ENCODE measurements around the gene TSPAN33.
A peak's percentile ranks its signal among the peaks of the same experiment; 100 is the strongest.

Gene TSPAN33

DNA sequence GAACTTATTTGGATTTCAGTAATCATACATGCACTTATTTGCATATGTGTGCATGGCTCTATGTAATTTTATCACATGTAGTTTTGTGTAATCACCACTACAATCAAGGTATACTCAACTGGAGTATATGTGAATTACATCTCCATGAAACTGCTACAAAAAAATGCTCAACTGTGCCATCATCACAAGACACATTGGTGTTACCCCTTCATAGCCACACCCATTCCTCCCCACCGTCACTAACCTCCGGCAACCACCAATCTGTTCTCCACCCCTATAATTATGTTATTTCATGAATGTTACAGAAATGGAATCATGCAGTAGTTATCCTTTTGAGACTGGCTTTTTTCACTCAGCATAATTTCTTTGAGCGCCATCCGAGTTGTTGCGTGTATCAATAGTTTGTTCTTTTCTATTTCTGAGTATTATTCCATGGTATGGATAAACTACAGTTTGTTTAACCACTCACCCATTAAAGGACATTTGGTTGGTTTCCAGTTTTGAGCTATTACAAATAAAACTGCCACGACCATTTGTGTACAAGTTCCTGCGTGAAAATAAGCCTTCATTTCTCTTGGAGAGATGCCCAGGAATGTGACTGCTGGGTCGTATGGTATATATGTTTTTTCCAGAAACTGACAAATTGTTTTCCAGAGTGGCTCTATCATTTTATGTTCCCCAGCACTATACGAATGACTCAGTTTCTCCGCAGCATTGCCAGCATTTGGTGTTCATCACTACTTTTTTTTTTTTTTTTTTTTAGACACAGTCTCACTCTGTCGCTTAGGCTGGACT, 32.6 kb downstream of the TSPAN33 start:
- no peaks in the 10 kb centered on the region for H3K36me3 Mint-ChIP-seq
- peaks cover 5% of the 10 kb centered on the region for H3K27me3 Mint-ChIP-seq
- H3K27ac Mint-ChIP-seq = no peak overlapping the region
- H3K4me3 Mint-ChIP-seq = no peak overlapping the region
- H3K9me3 Mint-ChIP-seq (ENCODE audit: low read depth) = no peaks in the 10 kb centered on the region
- H3K4me1 Mint-ChIP-seq (ENCODE audit: low read depth) = no peaks in the 10 kb centered on the region

- Mint-ChIP-seq H3K9me3 (ENCODE audit: low read depth) (no peaks in the 10 kb centered on the region), H3K36me3 (no peaks in the 10 kb centered on the region), H3K4me3 (no peak overlapping the region)
Measured at GRCh38 chr7:129184981-129185670, 40.6 kb downstream of the TSPAN33 start.

GRCh38 chr7:129186749-129187260, 42.3 kb downstream of the TSPAN33 start:
- H3K4me3 Mint-ChIP-seq = no peak overlapping the region
- no peaks in the 10 kb centered on the region for H3K36me3 Mint-ChIP-seq

More at GRCh38 chr7:129184981-129185670, 40.6 kb downstream of the TSPAN33 start:
- Mint-ChIP-seq H3K27ac (no peak overlapping the region), H3K27me3 (peaks cover 17% of the 10 kb centered on the region), H3K4me1 (ENCODE audit: low read depth) (peaks cover 12% of the 10 kb centered on the region)

DNA sequence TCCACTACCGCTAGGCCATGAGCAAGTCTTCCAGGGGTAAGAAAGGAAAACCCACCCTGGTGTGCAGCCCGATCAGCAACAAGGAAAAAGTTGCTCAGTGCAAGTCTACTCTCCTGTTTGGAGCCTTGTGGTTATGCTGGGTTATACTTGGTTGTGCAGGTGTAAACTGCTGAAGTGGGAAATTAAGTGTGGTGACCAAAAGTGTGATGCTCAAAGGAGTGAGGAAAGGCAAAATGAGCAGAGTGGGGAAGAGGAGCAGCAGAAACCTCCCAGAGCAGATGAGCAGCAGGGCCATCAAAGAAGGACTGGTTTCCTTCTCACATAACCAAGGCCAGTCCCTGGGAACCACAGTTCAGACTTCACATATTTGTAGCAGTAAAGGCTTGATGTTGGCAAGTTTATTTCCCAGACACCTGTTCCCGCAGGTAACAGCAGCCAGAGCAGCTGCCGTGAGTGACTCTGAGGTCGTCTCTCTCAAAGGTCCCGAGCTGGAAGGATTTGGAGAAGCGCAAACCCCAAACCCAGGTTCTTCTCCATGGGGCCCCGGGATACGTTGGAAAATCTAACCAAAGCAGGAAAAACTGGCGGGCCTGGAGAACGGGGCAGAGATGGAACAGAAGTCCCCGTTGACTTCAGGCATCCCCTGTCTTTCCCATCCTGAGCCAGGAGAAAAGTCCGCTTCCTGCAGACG, 43.3 kb downstream of the TSPAN33 start:
- H3K9me3 Mint-ChIP-seq (ENCODE audit: low read depth) = no peaks in the 10 kb centered on the region
- H3K4me3 Mint-ChIP-seq = peak overlapping the region; percentile 78
- peaks cover 12% of the 10 kb centered on the region for H3K4me1 Mint-ChIP-seq (ENCODE audit: low read depth)
- H3K27ac Mint-ChIP-seq = no peak overlapping the region
- peaks cover 34% of the 10 kb centered on the region for H3K27me3 Mint-ChIP-seq
- no peaks in the 10 kb centered on the region for H3K36me3 Mint-ChIP-seq

More at GRCh38 chr7:129186749-129187260, 42.3 kb downstream of the TSPAN33 start:
- Mint-ChIP-seq H3K9me3 (ENCODE audit: low read depth) (no peaks in the 10 kb centered on the region), H3K4me1 (ENCODE audit: low read depth) (peaks cover 12% of the 10 kb centered on the region), H3K27ac (no peak overlapping the region), H3K27me3 (peaks cover 26% of the 10 kb centered on the region)

DNA sequence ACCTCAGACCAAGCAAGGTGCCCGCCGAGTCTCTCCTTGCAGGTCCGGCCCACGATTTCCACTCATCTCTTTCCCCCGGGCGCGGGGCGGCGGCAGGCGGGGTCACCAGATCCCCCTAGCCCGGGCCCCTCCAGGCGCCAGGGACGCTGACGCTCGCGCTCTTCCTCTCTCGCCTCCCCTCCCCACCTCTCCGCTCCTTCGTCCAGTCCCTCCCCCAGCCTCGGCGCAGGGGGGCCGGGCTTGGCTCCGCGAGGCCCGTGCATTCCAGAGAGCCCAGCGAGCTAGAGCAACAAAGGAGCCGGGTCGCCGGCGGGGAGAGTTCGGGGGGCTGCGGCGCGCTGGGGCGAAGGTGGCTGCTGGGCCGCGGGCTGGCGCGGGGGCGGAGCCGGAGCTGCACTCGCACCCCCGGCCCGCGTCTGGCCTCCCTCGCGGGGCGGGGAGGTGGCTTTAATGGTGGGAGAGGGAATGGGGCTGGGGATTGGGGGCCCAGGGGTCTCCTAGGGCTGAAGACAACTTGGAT, 43.9 kb downstream of the TSPAN33 start, which contains the start of gene SMO:
SMO (plus strand) TSS at position 262 of the 520 bp plus-strand sequence. CDS start 519 bp downstream, outside the sequence.
- H3K4me3 Mint-ChIP-seq = peak within 1 kb of the TSS; percentile 81
- no peaks in the 10 kb centered on the region for H3K36me3 Mint-ChIP-seq
- H3K27ac Mint-ChIP-seq = no peak within 1 kb of the TSS
- no peaks in the 10 kb centered on the region for H3K9me3 Mint-ChIP-seq (ENCODE audit: low read depth)
- peaks cover 12% of the 10 kb centered on the region for H3K4me1 Mint-ChIP-seq (ENCODE audit: low read depth)
- H3K27me3 Mint-ChIP-seq = peaks cover 38% of the 10 kb centered on the region

- Mint-ChIP-seq H3K4me3 (peak overlapping the region; percentile 81), H3K9me3 (ENCODE audit: low read depth) (no peaks in the 10 kb centered on the region), H3K27me3 (peaks cover 38% of the 10 kb centered on the region), H3K36me3 (no peaks in the 10 kb centered on the region), H3K4me1 (ENCODE audit: low read depth) (peaks cover 12% of the 10 kb centered on the region), H3K27ac (no peak overlapping the region)
Measured at GRCh38 chr7:129188892-129189660, 44.6 kb downstream of the TSPAN33 start.

DNA sequence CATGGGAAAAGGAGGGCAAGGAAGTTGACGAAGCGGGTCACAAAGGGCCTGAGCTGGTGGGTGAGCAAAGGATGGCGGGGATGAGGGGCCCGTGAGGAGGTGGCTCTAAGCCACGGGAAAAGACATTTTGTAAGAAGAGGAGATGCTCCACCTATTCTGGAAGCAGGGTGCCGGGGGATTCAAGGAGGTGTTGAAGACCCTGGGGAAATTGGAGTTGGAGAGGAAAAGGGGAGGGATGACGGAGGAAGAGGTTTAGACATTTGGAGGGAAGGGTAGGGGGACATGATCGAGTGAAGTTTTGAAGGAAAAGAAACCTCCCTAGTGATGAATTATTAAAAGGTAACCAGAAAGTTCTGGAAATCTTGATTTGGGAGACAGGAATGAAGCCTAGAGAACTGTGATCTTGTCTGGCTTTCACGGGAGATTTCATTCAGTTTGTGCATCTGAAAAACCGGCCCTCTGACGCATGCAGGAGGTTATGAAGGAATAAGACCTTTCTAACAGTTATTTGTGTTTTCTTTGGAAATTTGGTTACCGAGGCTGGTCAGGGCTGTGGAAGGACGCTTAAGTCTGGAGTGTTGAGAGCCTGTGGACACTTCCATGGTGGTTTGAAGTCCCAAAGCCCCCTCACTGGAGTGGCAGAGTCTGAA, 45.3 kb downstream of the TSPAN33 start:
- H3K4me3 Mint-ChIP-seq = peak overlapping the region; percentile 81
- peaks cover 38% of the 10 kb centered on the region for H3K27me3 Mint-ChIP-seq

GRCh38 chr7:129191272-129191671, 46.8 kb downstream of the TSPAN33 start:
- Mint-ChIP-seq H3K36me3 (no peaks in the 10 kb centered on the region), H3K27me3 (peaks cover 38% of the 10 kb centered on the region), H3K9me3 (ENCODE audit: low read depth) (no peaks in the 10 kb centered on the region)

More for the DNA sequence above, 45.3 kb downstream of the TSPAN33 start:
- no peak overlapping the region for H3K27ac Mint-ChIP-seq
- no peaks in the 10 kb centered on the region for H3K9me3 Mint-ChIP-seq (ENCODE audit: low read depth)
- H3K4me1 Mint-ChIP-seq (ENCODE audit: low read depth) = peaks cover 12% of the 10 kb centered on the region
- no peaks in the 10 kb centered on the region for H3K36me3 Mint-ChIP-seq

GRCh38 chr7:129193892-129194291, 49.4 kb downstream of the TSPAN33 start:
- Mint-ChIP-seq H3K9me3 (ENCODE audit: low read depth) (no peaks in the 10 kb centered on the region), H3K36me3 (no peaks in the 10 kb centered on the region), H3K4me3 (no peak overlapping the region), H3K27ac (no peak overlapping the region), H3K4me1 (ENCODE audit: low read depth) (peaks cover 6% of the 10 kb centered on the region), H3K27me3 (peaks cover 32% of the 10 kb centered on the region)

More at GRCh38 chr7:129191272-129191671, 46.8 kb downstream of the TSPAN33 start:
- Mint-ChIP-seq H3K4me1 (ENCODE audit: low read depth) (peaks cover 12% of the 10 kb centered on the region), H3K27ac (no peak overlapping the region), H3K4me3 (peak overlapping the region; percentile 22)

- no peak overlapping the region for H3K4me3 Mint-ChIP-seq
Measured at GRCh38 chr7:129197771-129198170, 53.3 kb downstream of the TSPAN33 start.

DNA sequence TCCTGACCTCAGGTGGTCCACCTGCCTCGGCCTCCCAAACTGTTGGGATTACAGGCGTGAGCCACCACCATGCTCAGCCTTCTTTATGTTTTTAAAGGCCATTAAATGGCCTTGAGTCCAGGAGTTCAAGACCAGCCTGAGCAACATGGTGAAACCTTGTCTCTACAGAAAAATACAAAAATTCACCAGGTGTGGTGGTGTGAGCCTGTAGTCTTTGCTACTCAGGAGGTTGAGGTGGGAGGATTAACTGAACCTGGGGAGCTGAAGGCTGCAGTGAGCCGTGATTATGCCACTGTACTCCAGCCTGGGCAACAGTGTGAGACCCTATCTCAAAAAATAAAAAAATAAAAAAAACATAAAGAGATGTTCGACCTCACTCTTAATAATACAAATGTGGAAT, 54.9 kb downstream of the TSPAN33 start:
- no peak overlapping the region for H3K27ac Mint-ChIP-seq
- no peaks in the 10 kb centered on the region for H3K9me3 Mint-ChIP-seq (ENCODE audit: low read depth)
- H3K36me3 Mint-ChIP-seq = no peaks in the 10 kb centered on the region
- no peaks in the 10 kb centered on the region for H3K4me1 Mint-ChIP-seq (ENCODE audit: low read depth)
- H3K27me3 Mint-ChIP-seq = peaks cover 2% of the 10 kb centered on the region
- H3K4me3 Mint-ChIP-seq = no peak overlapping the region

More at GRCh38 chr7:129197771-129198170, 53.3 kb downstream of the TSPAN33 start:
- peaks cover 6% of the 10 kb centered on the region for H3K27me3 Mint-ChIP-seq
- no peak overlapping the region for H3K27ac Mint-ChIP-seq
- no peaks in the 10 kb centered on the region for H3K9me3 Mint-ChIP-seq (ENCODE audit: low read depth)
- H3K4me1 Mint-ChIP-seq (ENCODE audit: low read depth) = no peaks in the 10 kb centered on the region
- no peaks in the 10 kb centered on the region for H3K36me3 Mint-ChIP-seq

DNA sequence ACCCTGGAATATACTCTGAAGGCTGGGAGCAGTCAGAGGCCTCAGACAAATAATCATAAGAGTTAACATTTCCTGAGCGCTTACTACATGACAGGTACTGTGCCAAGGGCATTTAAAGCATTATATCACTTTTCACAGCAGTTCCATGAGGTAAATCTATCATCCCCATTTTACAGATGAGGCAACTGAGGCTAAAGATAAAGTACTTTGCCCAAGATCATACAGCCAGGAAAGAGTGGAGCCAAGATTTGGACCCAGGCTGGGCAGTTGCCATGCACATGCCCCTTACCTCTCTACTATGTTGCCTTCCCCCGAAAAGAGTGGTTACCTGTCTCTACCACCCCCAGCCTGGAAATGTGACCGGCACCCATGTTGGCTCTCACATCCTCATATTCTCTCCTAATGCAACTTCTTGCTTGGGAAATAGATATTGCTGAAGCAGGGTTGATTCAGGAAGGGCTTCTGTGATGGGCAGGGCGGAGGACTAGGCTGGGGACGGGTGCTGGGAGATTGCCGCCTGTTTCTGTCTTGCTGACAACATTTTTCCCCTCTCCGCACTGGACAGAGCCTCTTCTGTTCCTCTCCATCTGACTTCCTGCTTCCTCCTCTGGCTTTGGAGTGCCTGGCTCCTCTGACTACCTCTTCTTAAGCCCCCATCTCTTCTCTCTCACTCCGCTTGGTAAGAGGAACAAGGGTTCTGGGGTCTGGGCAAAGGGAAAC, 57.7 kb downstream of the TSPAN33 start:
- Mint-ChIP-seq H3K36me3 (no peaks in the 10 kb centered on the region), H3K4me1 (ENCODE audit: low read depth) (no peaks in the 10 kb centered on the region), H3K27me3 (peaks cover 2% of the 10 kb centered on the region), H3K27ac (no peak overlapping the region), H3K4me3 (no peak overlapping the region), H3K9me3 (ENCODE audit: low read depth) (no peaks in the 10 kb centered on the region)

Measured in activated naive CD8-positive, alpha-beta T cell (primary cell).